NOMO-1 (cell line): Measurements from ENCODE around the gene ERFE.
A peak's percentile ranks its signal among the peaks of the same experiment; 100 is the strongest.

Experiments used
- DNase-seq, 2 experiments: peaks; one replicate each; lab custom pipeline; 2025; ENCODE audit not compliant: unreplicated experiment in 2 of 2; lab: John Stamatoyannopoulos, UW

Gene ERFE

DNA sequence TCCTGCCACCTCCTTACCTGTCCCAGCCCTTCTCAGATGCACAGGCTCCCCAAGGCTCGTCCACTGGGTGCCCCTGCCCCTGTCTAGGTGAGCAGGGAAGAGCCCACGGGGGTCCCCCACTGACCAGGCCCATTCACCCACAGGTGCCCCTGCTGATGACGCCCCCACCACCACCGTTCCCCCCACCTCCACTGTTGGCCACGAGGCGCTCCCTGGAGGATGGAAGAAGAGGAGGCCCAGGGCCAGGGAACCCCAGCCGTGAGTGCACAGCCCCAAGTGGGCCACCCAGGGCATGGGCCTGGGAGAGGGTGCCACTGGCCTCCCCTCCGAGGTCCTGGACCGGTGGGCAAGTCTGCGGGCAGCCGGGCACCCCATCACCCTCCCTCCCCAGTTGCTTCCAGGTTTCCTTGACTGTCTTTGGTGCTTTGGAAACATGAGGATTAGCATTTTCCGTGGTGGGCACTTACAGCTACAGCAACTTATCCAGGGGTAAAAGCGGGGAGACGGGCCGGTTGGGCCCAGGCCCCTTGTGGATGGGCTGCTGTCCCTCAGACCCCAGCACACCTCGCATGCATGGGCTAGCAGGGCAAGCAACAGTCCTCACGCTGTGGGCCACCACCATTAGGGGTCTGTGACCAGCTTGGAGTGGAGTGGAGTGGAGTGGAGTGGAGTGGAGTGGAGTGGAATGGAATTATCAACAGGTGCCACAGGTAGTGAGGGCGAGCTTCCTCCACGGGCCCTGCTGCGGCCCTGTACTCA lies 33.5 kb upstream of the ERFE start:
- DNase-seq = no peak

DNA sequence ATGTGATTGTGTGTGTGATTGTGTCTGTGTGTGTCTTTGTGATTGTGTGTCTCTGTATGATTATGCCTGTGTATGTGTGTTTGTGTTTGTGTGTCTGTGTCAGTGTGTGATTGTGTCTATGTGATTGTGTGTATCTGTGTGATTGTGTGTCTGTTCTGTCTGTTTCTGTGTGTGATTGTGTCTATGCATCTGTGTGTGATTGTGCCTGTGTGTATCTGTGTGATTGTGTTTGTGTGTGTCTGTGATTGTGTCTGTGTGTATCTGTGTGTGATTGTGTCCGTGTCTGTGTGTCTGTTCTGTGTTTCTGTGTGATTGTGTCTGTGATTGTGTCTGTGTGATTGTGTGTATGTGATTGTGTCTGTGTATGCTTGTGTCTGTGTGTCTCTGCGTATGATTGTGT lies 32.4 kb upstream of the ERFE start:
- no peak for DNase-seq

DNA sequence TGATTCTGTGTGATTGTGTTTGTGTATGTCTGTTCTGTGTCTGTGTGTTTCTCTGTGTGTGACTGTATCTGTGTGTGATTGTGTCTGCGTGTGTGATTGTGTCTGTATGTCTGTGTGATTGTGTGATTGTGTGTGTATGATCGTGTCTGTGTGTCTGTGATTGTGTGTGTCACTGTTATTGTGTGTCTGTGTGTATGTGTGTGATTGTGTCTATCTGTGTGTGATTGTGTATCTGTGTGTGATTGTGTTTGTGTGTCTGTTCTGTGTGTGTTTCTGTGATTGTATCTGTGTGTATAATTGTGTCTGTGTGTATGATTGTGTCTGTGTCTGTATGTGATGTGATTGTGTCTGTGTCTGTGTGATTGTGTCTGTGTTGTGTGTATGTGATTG lies 32.0 kb upstream of the ERFE start:
- no peak for DNase-seq

DNA sequence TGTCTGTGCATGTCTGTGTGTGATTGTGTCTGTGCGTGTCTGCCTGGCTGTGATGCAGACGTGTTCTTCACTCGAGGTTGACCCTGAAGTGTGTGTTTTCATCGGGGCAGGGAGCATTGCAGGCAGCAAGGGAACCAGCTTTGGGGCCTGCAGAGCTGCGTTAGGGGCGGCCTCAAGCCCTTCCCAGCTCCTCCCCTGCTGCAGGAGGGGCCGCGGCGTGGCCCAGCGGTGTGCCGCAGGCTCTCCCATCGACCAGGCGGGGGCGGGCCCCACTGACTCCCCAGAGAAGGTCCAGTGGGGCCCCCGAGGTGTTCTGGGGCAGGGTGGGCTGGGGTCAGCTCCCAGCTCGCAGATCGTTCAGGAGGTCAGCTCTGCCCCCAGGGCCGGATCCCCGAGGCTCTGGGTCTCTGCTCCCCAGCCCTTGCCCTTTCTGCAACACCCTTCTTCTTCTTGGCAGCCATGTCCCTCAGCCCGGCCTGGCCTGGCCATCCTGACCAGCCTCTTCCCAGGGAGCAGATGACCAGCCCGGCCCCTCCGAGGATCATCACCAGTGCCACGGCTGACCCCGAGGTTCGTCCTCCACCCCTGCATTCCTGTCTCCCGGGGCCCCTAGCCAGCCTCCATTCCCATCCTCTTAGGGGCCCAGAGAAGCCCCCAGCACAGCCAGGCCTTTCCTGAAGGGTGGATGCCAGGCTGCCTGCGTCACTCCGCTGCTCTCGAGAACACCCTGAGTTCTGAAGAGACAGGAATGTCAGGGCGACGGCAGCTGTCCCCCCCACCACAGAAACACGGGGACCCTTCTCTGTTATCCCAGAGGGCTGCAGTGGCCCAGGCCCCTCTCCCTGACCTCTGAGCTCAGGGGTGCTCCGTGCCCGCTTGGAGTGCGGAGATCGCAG lies 31.4 kb upstream of the ERFE start:
- DNase-seq = no peak

DNA sequence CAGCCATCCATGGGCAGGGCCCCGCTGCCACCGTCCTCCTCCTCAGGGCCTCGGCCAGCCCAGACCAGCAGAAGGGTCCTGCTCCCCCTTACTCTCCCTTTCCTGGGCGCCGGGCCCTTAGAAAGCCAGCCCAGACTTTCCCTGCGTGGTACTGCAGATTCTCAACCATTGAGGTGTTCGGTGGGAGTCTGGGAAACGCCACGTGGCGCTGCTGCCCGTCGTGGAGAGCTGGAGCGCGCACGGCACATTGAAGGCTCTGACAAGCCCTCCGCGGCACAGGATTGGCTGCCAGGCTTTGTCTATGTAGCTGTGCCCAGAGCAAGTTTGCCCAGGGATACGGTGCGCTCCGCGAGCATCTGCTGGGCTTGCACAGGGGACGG lies 30.7 kb upstream of the ERFE start:
- DNase-seq = no peak

DNA sequence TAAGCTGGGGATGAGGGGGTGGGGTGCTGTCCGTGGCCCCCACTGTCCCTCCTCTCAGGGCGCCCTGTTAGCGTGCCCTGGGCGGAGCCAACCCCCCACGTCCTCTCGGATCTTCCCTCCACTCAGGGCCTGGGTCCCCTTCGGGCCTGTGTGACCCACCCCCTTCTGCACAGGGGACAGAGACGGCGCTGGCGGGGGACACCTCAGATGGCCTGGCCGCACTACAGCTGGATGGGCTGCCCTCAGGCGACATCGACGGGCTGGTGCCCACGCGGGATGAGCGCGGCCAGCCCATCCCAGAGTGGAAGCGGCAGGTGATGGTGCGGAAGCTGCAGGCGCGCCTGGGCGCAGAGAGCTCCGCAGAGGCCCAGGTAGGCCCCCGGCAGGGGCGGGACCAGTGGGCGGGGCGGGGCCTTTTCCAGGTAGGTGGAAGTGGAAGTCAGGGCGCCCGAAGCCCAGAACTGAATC lies 30.2 kb upstream of the ERFE start:
- no peak for DNase-seq

DNA sequence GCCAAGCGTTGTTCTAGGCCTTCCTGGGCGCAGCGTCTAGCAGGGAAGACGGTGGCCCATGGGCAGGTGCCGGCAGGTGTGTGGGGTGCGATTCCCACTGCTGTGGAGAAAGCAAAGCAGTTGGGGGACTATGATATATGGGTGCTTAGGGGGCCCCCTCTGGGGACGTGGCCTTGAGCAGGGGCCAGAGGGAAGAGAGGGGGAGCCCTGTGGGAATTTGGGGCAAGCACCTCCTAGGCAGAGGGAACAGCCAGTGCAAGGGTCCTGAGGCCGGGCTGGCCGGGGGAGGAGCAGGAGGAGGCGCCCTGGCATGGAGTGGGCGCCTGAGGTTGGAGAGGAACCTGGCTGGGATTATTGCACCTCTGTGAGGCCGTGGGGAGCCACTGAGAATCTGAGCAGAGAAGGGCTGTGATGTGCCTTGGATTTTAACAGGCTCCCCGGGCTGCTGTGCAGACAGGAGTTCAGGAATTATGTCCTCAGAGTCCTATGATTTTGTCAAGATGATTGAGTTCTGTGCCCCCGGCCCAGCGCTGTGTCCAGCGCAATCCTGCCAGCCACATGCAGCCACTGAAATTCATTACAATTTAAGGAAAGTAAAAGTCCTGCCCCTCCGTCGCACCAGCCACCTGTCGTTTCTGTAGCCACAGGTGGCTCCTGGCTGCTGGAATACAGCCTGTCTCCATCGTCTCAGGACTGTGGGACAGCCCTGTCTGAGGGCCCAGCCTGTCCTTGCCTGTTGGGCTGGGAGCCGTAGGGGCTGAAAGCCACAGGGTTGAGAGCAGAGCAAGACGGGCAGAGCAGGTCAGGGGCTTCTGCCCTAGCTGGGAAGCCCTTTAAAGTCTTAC lies 29.4 kb upstream of the ERFE start:
- no peak for DNase-seq

DNA sequence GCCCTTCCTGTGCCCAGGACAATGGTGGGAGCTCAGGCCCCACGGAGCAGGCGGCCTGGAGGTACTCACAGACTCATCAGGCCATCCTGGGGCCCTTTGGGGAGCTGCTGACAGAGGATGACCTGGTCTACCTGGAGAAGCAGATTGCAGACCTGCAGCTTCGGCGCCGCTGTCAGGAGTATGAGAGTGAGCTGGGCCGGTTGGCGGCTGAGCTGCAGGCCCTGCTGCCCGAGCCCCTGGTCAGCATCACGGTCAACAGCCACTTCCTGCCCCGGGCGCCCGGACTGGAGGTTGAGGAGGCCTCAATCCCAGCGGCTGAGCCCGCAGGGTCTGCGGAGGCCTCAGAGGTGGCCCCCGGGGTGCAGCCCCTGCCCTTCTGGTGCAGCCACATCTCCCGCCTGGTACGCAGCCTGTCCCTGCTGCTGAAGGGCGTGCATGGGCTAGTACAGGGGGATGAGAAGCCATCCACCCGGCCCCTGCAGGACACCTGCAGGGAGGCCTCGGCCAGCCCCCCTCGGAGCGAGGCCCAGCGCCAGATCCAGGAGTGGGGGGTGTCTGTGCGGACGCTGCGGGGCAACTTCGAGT lies 28.6 kb upstream of the ERFE start:
- no peak for DNase-seq

DNA sequence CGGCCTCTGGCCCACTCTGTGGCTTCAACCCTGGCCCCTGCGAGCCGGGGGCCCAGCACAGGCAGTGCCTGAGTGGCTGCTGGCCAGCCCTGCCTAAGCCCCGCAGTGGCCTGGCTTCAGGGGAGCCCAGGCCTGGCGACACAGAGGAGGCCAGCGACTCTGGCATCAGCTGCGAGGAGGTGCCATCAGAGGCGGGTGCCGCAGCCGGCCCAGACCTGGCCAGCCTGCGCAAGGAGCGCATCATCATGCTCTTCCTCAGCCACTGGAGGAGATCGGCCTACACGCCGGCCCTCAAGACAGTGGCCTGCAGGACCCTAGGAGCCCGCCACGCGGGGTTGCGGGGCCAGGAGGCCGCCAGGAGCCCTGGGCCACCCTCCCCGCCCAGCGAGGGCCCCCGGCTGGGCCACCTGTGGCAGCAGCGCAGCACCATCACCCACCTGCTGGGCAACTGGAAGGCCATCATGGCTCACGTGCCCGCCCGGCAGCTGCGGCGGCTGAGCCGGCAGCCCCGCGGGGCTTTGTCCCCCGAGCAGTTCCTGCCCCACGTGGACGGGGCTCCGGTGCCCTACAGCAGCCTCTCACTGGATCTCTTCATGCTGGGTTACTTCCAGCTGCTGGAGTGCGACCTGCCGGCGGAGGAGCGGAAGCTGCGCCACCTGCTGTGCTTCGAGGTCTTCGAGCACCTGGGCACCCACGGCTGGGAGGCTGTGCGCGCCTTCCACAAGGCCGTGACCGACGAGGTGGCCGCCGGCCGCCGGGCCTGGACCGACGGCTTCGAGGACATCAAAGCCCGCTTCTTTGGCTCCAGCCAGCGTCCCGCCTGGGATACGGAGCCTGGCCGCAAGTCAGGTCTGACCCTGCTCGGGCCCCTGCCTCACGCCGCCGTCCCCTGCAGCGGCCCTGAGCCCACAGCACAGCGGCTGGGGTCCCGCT lies 27.8 kb upstream of the ERFE start:
- DNase-seq = no peak

DNA sequence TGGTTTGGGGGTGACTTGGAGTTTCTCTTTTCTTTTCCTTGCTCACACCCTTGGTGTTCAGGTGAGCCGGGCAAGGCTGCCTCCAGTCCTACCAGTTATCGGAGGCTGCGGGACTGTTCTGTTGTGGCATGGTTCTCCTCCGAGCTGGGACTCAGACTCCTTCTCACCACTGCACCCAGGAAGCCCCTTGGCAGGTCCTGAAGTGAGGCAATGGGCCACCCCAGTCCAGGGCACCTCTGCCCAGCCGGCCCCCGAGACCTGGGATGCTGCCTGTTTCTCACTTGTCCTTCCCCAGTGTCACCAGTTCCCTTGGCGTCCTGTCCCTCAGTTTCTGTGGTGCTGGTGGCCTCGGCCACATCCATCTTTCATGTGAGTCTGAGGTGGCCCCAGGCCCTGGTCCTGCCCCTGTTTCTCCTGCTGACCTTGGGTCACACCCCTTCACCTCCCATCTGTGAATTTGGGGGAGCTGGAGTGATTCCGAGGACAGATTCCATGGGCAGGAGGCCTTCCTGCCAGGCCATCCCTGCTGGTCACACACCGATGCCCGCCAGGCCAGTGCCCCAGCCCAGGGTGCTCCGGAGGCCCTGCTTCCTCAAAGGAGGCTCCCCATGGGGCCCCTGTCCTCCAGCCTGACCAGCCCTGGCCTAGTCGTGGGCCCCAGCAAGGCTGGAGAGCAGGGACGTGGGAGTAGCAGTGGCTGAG lies 26.9 kb upstream of the ERFE start:
- DNase-seq = no peak

DNA sequence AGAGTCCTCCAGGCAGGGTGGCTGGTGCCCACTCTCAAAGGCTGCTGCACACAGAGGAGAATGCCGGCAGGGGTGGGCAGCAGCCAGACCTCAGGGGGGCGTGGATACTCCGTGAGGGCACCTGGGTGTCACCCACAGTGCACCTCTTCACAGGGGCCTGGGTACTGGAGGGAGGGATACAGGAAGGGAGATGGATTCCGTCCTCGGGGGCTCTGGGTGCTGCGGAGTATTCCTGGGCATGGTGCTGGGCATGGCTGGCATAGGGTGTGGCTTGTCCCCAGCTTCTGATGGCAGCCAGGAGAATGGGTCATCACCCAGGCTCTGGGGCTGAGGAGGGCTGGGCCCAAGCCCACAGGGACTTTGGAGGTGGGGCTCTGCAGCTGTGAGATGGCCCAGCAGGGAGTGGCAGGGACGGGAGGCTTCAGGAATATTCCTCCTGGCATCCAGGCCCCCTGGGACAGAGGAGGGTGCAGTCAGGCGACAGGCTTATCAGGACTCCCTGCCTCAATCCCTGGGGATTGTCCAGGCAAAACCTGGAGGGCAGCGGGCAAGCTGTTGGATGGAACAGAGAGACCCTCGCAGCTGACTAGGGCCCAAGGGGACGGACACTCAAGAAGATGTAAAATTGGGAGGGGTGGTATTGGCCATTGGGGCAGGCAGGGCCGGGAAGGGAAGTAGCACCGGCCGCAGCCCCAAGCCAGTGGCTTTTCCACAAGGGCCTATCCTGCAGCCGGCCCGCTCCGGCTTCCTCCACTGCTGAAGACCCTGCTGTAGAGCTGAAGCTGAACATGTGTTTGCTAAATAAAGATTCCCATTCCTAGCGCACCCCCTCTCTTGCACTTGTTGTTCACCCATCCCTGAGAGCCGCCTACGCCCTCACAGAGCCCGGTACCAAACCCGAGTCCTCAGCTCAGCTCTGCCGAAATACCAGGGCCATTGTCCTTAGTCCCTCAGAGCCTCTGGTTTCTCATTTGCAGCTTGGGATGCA lies 26.0 kb upstream of the ERFE start:
- no peak for DNase-seq

DNA sequence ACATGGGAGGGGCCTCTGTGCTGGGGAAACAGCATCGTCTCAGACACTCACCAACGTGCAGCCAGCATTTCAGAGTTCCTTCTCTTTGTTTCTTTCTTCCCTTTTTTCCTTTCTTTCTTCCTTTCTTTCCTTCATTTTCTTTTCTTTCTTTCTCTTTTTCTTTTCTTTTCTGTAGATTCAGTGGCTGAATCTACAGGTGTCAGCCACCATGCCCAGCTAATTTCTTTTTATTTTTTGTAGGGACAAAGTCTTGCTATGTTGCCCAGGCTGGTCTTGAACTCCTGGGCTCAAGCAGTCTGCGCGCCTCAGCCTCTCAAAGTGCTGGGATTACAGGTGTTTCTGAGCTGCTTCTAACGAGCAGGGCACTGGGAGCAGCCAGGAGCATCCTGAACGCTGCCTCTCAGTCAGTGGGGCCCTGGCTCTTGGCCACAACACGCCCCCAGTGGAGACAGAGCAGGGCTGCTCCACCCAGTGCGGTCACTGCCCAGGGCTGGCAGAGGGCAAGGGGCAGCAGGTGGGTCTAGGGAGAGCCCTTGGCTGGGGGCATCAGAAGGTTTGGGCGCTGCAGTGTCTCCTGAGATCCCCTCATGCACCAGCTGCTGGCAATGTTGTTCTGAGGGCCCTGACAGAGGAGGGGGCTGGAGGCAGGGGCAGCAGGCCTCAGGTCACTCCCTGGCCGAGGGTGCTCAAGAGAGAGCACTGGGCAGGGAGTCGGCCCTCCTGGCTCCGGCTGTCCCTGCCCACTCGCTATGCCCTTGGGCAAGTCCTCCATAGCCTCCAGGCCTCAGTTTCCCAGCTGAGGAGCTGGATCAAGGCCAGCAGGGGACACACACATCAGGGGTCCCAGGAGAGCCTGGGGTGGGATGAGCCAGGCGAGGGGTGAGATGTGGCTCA lies 25.0 kb upstream of the ERFE start:
- no peak for DNase-seq

DNA sequence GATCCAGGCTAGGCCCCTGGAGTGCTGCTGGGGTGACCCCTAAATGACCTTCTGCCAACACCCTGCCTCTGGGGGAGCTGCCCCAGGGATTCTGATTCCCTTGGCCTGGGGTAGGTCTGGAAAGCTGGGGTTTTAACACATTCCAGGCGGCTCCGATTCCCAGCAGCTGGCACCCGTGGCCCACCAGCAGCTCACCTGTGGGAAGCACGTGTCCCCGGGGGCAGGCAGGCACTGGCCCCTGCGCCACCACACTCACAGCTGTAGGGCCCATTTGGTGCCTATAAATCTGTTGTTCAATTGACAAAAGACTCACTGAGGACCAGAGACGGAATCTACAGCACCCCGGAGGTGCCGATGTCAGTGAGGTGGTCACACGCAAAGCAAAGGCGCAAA lies 24.4 kb upstream of the ERFE start:
- DNase-seq = no peak

DNA sequence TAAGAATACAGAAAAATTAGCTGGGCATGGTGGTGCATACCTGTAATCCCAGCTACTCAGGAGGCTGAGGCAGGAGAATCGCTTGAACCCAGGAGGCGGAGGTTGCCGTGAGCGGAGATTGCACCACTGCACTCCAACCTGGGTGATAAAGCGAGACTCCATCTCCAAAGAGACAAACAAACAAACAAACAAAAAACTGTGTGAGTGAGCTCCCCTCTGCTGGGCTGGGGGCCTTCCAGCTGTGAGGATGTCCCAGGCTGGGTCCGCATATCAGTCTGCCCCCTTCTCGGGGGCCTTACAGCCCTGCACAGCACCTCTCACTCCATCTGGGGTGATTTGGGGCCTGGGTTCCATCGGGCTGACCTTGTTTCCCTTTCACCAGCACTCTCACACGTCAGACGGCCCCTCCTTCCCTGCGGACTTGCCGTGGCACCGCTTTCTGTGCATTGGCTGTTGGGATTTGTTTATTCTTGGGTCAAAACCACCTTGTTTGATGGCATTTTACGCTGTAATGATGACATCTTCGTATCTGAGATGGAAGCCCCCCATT lies 23.1 kb upstream of the ERFE start:
- DNase-seq = no peak

DNA sequence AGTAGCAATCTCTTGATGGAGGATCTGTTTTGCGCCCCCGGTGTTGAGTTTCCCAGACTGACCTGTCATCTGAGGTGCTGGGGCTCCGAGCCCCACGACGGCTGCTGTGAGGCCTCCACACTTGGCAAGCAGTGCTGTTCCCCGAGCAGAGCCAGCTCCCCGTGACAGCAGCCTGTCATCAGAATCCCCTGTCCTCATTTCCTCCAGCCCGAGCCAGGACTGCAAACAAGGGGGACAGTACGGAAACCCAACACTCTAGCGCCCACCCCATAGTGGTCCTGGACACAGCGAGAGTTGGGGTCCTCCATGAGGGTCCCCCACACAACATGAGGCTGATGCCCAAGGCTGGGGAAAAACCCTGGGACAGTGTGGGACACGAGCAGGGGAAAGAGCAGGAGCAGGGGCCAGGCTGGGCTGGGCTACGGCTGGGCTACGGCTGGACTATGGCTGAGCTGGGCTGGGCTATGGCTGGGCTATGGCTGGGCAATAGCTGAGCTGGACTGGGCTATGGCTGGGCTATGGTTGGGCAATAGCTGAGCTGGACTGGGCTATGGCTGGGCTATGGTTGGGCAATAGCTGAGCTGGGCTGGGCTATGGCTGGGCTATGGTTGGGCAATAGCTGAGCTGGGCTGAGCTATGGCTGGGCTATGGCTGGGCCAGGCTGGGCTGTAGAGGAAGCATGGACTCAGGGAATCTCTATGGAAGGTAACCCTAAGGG lies 21.8 kb upstream of the ERFE start:
- peak; percentile 17 to 67 for DNase-seq

DNA sequence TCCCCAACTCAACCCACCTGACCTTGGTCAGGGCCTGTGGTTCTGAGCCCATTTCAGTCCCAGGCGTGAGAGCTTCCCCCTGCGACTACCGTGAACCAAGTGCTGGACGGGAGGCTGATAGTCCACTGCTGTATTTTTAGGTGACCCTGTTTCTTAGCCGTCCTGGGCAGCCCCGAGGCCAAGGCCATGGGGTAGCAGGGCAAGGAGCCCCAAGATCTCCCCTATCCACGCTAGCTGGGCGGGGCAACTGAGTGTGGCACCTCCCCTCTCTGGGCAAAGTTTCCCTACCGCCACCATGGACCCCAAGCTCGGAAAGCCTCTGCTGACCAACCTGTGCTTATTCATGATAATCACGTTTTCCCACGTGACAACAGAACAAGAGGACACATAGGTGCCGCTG lies 20.9 kb upstream of the ERFE start:
- DNase-seq = no peak
